T47D (cell line): ENCODE results near the gene IRF2BP1.

Experiments used
- DNase-seq, 2 experiments: peaks; one replicate each; pipeline versions ENCODE4 v3.0.0 to v3.0.0-alpha.2; 2011 to 2012; ENCODE audit warnings: low read depth in 1 of 2, low spot score in 1 of 2
- JUND ChIP-seq: IDR thresholded peaks from 2 replicates; pipeline ENCODE4 v1.6.1; 2012; ENCODE audit warnings: low read depth
- in situ Hi-C: cut with HindIII; loops from 2 replicates; pipeline ENCODE4 v1.10.0; 2016; ENCODE audit warnings: low sequenced_read_pairs, low pct_unique_long_range_greater_than_20kb

The IRF2BP1 gene

DNA sequence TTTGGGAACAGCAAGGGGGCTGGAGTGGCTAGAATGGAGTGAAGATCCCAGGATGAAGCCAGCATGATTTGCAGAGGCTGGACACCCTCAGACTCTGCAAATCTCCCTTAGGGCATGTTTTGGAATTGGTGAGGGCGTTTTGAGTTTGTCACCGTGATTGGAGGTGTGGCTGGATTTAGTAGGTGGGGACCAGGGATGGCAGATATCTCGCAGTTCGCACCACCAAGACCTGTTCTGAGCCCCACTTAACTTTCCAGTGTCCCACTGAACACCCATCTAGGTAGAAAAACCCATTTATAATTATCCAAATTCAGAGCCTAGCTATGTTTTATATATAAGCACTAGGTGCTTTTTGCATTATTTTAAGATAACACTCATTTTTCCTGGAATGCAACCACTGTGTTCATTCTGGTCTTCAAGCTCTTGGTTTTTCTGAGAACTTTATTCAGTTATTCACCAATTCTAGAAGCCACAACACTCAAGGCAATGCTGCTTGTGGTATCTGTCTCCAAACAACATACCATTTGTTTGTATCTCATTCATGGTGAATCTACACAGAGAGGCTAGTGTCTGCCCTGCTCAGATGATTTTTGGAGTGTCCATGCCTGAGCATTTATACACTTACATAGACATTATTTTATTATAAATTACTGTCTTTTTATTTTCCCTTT, 31.6 kb upstream of the IRF2BP1 start:
- no peak for TF ChIP-seq JUND

DNA sequence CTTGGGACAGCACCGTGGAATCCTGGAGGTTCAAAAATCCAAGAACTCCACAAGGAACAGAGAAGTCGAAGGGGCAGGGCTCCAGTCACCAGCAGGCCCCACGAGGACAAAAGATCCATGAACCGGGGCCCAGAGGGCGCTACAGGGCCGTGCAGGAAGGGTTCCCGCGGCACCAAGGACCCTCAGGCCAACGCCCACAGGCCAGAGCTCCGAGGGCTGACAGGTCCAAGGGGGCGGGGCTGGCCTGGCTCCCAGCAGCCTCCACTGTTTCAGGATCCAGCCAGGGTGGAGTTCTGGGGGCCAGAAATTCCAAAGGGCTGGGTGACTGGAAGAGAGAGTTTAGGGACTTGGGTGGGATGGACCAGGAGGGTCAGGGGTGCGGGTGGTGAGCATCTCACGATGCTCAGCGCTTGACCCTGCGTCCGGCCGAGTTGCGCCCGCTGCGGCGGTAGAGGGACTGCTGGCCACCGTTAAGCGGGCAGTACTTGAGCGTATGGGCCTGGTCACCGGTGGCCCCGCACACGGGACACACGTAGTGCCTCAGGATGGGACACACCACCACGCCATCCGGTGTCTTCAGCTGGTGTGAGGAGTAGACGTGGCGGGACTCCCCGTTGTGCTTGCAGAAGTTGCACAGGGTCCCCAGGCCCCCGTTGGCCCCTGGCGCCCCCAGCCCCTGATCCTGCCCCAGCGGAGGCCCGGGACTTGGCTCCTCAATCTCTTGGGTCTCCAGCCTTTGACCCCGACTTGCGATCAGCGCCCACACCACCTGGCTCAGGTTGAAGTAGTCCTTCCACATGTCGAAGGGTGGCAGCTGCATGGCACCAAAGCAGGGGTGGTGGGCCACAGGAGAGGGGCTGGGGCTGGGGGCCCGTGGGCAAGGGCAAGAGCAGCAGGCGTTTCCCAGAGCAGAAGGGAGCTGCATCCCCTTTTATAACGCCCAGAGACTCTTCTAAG, 28.2 kb upstream of the IRF2BP1 start, which contains the start of gene NANOS2:
Gene NANOS2 (minus strand): TSS at position 905 of the 957 bp plus-strand sequence. CDS start 85 bp downstream, at position 820.
- no peak for TF ChIP-seq JUND
- in situ Hi-C loops = no loop called here
- DNase-seq = no peak

More for the DNA sequence above, 31.6 kb upstream of the IRF2BP1 start:
- no peak for DNase-seq
- in situ Hi-C loops = no loop called here

DNA sequence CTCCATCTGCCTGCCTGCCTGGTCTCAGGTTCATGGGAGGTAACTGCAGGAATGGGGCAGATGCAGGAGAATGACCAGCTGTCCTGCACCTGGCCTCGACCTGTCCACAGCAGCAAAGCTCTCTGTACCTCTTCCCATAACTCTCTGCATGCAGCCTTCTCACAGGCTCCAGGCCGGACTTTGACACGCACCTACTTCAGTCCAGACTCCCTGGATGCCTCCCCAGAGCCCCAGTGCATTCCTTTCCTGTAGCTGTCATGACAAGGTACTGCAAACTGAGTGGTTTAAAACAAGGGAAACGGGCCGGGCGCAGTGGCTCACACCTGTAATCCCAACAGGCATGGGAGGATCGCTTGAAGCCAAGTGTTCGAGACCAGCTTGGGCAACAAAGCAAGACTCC, 25.4 kb upstream of the IRF2BP1 start:
- DNase-seq = no peak
- in situ Hi-C loops = no loop called here
- no peak for TF ChIP-seq JUND

DNA sequence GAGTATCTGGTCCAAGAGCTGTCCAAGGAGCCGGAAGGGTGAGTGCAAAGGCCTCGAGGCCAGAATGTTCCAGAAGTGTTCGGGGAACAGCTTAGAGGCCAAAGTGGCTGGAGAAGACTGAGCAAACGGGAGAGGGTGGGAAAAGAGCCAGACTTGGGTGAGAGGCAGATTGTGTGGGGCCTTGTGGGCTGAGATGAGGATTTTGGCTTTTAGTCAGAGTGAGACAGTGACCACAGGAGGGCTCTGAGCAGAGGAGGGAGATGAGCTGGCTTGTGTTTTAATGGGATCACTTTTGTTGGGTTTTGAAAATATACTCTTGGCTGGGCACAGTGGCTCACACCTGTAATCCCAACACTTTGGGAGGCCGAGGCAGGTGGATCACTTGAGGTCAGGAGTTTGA, 23.0 kb upstream of the IRF2BP1 start:
- DNase-seq = no peak
- in situ Hi-C loops = no loop called here
- no peak for TF ChIP-seq JUND

DNA sequence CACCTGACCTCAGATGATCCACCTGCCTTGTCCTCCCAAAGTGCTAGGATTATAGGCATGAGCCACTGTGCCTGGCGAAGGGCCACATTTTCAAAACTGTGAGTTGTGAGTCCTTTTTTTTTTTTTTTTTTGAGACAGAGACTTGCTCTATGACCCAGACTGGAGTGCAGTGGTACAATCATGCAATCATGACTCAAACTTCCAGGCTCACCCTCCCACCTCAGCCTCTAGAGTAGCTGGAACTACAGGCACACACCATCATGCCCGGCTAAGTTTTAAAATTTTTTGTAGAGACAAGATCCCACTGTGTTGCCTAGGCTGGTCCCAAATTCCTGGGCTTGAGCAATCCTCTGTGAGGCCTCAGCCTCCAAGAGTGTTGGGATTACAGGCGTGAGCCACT, 20.3 kb upstream of the IRF2BP1 start:
- no peak for DNase-seq
- no peak for TF ChIP-seq JUND
- in situ Hi-C loops = no loop called here

DNA sequence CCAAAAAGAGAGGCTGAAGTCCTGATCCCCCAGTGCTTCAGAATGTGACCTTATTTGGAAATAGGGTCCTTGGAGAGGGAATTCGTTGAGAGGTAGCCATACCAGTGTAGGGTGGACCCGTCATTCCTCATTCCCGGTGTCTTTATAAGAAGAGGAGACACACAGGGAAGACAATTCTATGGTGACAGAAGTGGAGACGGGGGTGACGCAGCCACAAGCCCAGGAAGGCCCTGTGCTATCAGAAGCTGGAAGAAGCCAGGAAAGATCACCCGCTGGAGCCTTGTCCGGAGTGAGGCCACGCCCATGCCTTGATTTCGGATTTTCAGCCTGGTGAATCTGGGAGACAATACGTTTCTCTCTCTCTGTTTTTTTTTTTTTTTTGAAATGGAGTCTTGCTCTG, 19.1 kb upstream of the IRF2BP1 start:
- TF ChIP-seq JUND = no peak
- no peak for DNase-seq
- in situ Hi-C loops = no loop called here

DNA sequence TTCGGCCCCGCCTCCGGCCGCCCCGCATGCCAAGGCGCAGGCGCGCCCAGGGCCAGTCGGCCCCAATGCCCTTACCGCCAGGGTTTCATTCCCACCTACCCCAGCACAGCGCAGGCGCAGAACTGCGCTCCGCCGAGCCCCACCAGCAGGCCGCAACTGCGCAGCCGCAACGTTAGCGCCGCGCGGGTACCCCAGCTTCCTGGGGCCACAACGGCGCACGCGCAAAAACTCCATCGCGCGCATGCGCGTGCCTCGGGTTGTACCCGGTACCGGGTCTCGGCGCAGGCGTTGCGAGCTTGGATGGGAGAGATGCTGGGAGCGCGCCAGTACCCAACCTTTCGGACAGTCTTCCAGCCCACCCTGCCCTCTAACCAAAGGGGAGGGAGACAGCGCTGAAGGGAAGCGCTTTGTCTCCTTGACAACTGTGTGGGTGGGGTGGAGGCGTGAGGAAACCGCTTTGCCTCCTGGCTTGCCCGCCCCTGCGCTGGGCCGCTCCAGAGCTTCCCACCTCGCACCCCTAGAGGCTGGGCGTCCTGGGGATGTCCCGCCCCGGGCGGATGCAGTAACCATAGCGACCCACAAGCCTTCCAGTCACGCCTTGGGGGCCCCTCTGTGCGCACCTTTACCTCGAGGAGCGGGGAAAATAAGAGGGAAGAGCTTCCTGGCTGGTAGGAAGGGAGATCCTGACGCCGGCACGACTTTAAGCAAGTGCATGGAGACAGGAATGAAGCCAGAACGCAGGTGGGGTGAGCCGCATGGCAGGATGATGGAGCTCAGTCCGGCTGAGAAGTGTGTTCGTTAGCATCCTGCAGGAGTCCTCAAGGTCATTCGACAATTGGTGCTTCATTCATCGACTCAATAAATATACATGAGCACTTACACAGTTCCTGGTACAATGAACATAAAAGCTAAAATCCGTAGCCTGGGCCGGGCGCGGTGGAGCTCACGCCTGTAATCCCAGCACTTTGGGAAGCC, 17.0 kb upstream of the IRF2BP1 start:
- in situ Hi-C loops = no loop called here
- no peak for TF ChIP-seq JUND
- DNase-seq = peak; percentile 96 to 98

DNA sequence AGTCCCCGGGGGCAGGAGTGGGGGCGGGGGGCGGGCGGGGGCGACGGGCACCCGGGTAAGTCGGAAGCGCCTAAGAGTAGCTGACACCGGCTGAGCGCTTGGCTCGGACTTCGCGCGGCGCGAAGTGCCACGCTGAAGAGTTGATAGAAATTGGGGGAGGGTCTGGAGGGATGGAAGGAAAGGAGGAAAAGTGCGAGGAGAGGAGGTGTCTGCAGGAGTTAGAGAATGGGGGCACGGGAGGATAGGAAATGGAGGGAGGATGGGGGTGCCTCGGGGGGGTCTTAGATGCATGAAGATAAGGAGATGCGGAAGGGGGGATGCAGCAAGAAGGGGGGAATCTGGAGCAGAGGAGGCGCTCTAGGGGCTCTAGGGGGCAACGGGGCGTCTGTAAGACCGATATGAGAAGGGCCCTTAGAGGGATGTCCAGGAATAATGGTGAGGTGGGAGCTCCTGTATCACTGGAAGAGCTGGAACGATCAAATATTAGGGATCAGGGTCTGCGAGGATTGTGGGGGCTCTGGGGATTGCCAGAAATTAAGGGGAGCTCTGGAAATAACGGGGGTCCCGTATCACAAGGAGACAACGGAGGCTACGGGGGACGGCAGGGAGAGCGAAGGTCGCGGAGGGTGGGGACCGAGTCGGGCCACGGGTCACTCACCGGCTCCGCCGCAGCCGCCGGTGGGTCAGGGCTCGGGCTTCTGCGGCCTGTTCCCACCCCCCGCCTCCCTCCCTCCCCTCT, 16.1 kb upstream of the IRF2BP1 start, which contains the start of gene MYPOP:
Gene MYPOP (minus strand): TSS at position 702 of the 739 bp plus-strand sequence. CDS start 840 bp downstream, outside the sequence.
- in situ Hi-C loops = no loop called here
- no peak for DNase-seq
- no peak for TF ChIP-seq JUND

DNA sequence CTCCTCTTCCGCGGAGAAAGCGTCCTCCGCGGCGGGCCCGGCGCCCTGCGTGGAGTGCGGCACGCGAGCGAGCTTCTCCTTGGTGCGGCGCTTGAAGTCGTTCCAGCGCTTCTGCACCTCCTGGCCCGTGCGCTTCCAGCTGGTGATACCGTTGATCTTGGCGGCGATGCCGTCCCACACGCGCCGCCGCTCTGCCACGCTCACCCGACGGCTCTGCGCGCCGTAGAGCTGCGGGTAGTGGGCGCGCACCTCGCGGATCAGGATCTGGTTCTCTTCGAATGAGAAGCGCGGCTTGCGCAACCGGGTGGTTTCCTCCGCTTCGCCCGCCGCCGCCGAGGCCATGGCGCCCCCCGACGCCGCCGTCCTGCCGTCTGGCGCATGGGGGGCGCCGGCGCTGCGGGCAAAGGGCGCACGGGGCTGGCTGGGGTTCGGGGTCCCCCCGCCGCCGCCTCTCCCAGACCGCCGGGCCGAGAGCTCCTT, 15.5 kb upstream of the IRF2BP1 start:
- TF ChIP-seq JUND = no peak
- no peak for DNase-seq
- in situ Hi-C loops = no loop called here

DNA sequence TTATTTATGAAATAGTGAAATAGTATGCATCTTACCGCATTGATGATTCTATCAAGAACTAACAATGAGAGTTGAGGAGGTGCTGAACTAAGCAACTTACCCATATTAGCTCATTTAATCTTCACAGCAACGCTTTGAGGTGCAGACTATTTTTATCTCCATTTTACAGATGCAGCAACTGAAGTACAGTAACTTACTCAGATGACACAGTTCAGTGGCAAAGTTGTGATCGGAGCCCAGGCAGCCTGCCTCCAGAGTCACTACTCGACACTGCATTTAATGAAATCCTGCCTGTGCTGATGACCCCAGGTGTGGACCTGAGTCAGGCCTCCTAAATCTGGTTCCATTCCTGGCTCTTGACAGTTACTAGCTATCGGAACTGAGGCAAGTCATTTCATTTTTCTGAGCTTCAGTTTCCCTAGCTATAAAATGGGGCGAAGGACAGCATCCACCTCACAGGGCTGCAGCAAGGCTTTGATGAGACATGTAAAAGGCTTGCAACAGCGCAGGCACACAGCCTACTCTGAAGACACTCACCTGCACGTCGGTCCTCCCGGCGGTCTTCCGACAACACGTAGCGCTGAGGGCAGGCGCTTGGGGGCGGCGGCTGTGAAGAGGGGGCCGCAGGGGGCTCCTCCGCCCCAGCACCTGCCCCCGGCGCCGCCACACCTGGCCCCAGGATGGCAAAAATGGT, 14.9 kb upstream of the IRF2BP1 start:
- in situ Hi-C loops = no loop called here
- TF ChIP-seq JUND = no peak
- DNase-seq = no peak

DNA sequence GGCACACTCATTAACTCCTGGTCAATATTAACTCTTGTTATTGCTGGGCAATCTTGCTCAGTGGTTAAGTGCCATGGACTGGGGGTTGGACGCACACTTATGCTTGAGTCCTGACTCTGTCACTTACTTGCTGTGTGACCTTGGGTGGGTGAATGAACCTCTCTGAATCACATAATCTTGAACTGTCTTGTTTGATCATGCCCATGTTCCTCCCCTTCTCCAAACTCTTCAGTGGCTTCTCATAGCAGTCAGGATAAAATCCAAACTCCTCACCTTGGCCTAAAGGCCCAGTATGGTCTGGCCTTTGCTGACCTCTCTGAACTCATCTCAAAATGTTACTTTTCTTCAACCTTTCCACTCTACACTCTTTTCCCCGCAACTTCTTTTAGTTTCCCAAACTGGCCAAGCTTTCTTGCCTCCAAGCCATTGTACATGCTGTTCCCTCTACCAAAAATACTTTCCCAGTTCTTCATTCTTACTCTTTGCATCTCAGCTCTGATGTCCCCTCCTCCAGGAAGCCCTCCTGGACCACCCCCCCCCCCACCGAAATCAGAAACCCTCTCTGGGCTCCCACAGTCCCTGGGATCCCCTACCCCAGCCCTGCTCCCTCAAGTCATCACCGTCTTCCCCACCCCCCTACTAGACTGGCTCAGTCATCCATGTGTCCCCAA, 14.1 kb upstream of the IRF2BP1 start:
- TF ChIP-seq JUND = no peak
- no peak for DNase-seq
- in situ Hi-C loops = no loop called here
